ENCODE measurements around the gene RRAGA. TPM values are rescaled to one million over a fixed set of nuclear protein-coding genes. Genes with fewer than 3 reads are reported as not detected.
"Not testable (repeated sequence)": the region's sequence is repeated elsewhere in the genome, so short reads cannot be mapped to it uniquely, and the experiment has no call there.

The RRAGA gene, protein sequence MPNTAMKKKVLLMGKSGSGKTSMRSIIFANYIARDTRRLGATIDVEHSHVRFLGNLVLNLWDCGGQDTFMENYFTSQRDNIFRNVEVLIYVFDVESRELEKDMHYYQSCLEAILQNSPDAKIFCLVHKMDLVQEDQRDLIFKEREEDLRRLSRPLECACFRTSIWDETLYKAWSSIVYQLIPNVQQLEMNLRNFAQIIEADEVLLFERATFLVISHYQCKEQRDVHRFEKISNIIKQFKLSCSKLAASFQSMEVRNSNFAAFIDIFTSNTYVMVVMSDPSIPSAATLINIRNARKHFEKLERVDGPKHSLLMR
- total RNA-seq: 70.7 TPM
- long read RNA-seq, transcript RRAGA-201 (1 exons, 1,589 nt): major isoform, 206 of 206 reads
- long read RNA-seq, partial matches to known transcripts: 0 of 206 reads
- long read RNA-seq, other reads (novel, unspliced or antisense): 0 of 206 reads

DNA sequence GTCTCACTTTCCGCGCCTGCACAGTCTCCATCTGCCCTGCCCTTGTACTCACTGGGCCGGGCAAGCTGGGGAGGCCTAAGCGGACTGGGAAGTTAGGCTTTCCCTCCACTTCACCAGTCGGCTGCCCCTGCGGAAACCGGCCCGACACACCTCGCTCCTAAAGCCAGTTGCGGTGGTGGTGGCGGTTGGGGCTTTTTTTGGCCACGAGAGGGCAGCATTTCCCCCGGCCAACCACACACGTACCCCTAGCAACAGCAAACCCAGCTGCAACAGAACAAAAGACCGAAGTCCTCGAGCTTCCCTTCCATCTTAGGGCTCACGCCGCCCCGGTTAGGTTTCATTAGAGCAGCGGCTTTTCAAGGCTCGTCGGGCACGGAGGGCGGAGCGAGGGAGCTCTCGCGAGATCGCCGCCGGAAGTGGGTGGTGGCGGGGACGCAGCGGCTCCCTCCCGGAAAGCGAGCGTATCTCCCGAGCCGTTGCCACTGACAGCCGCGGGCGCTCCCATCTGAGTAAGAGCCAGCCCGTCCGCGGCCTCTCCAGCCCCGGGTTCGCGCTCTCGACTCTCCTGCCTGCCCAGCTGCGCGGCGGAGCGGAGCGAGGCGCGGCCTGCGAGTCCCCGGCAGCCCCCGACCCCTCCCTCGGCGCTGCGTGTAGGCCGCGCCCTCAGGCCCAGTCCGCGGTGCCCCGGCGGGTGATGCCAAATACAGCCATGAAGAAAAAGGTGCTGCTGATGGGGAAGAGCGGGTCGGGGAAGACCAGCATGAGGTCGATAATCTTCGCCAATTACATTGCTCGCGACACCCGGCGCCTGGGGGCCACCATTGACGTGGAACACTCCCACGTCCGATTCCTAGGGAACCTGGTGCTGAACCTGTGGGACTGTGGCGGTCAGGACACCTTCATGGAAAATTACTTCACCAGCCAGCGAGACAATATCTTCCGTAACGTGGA is at the start of gene RRAGA:
Gene RRAGA (plus strand): TSS at position 462 of the 951 bp plus-strand sequence. CDS start 233 bp downstream, at position 695.
- intact Hi-C loops (cut with micrococcal nuclease): no loop called here
- ATAC-seq (peak; percentile 97), DNase-seq (peak; percentile 96)

- intact Hi-C loops (cut with micrococcal nuclease): no loop called here
- ATAC-seq (no peak), DNase-seq (no peak)
Observed at GRCh38 chr9:19000133-19000532, 49.1 kb upstream of the RRAGA start.

GRCh38 chr9:19009391-19009965 is 39.7 kb upstream of the RRAGA start:
- no peak for DNase-seq
- intact Hi-C loops (cut with micrococcal nuclease): no loop called here
- ATAC-seq: no peak

GRCh38 chr9:19018201-19018600 is 31.0 kb upstream of the RRAGA start:
- DNase-seq (no peak), ATAC-seq (no peak)
- intact Hi-C loops (cut with micrococcal nuclease): no loop called here

- intact Hi-C loops (cut with micrococcal nuclease): loop anchor here (10.0 kb wide), 1 partner anchor 576 kb away; no protein-coding TSS in a partner anchor
- no peak for ATAC-seq
- DNase-seq: no peak
Observed at GRCh38 chr9:19020886-19021455, 28.3 kb upstream of the RRAGA start.

DNA sequence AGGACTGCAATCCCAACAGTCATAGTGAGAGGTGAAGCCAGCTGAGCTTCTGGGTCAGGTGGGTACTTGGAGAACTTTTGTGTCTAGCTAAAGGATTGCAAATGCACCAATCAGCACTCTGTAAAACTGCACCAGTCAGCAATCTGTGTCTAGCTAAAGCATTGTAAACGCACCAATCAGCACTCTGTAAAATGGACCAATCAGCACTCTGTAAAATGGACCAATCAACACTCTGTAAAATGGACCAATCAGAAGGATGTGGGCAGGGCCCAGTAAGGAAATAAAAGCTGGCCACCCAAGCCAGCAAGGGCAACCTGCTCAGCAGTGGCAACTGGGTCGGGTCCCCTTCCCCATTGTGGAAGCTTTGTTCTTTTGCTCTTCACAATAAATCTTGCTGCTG is 27.6 kb upstream of the RRAGA start:
- not testable (repeated sequence) for DNase-seq, ATAC-seq
- intact Hi-C loops (cut with micrococcal nuclease): loop anchor here (10.0 kb wide), 1 partner anchor 577 kb away; no protein-coding TSS in a partner anchor

- ATAC-seq (no peak), DNase-seq (no peak)
- intact Hi-C loops (cut with micrococcal nuclease): loop anchor here (10.0 kb wide), 1 partner anchor 577 kb away; no protein-coding TSS in a partner anchor
Observed at GRCh38 chr9:19022206-19022605, 27.0 kb upstream of the RRAGA start.

- intact Hi-C loops (cut with micrococcal nuclease): loop anchor here (10.0 kb wide), 1 partner anchor 578 kb away; no protein-coding TSS in a partner anchor
- no peak for ATAC-seq
Observed at GRCh38 chr9:19023078-19023477, 26.1 kb upstream of the RRAGA start.

DNA sequence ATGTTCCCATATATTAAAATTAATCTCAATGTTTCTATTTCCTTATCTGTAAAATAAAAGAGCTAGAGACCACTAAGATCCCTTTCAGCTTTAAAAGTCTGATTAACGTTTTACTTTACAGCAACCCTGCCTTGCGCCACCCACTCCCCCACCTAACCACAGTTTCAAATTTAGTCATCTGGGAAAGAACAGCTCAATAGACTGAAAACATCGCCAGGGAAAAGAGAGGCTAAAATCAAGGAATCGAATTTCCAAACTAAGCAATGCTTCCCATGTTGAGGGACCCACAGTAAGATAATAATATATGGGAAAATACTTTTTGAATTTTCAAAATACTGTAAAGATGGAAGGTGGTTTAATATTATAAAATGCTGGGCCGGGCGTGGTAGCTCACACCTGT is 22.9 kb upstream of the RRAGA start:
- no peak for ATAC-seq
- no peak for DNase-seq
- intact Hi-C loops (cut with micrococcal nuclease): loop anchor here (5.0 to 10.0 kb wide), 2 partner anchors 582 to 769 kb away; no protein-coding TSS in a partner anchor

More at GRCh38 chr9:19023078-19023477, 26.1 kb upstream of the RRAGA start:
- DNase-seq: no peak

GRCh38 chr9:19027825-19028224 is 21.4 kb upstream of the RRAGA start:
- DNase-seq (no peak), ATAC-seq (no peak)
- intact Hi-C loops (cut with micrococcal nuclease): loop anchor here (5.0 to 10.0 kb wide), 2 partner anchors 583 to 771 kb away; no protein-coding TSS in a partner anchor

- DNase-seq (peak; percentile 46), ATAC-seq (peak; percentile 68)
- intact Hi-C loops (cut with micrococcal nuclease): loop anchor here (5.0 to 10.0 kb wide), 2 partner anchors 584 to 772 kb away; no protein-coding TSS in a partner anchor
Observed at GRCh38 chr9:19028835-19029451, 20.3 kb upstream of the RRAGA start.

- ATAC-seq (no peak), DNase-seq (no peak)
- intact Hi-C loops (cut with micrococcal nuclease): no loop called here
Observed at GRCh38 chr9:19030899-19031298, 18.3 kb upstream of the RRAGA start.

- DNase-seq: no peak
- ATAC-seq: no peak
- intact Hi-C loops (cut with micrococcal nuclease): no loop called here
Observed at GRCh38 chr9:19032406-19032805, 16.8 kb upstream of the RRAGA start.

DNA sequence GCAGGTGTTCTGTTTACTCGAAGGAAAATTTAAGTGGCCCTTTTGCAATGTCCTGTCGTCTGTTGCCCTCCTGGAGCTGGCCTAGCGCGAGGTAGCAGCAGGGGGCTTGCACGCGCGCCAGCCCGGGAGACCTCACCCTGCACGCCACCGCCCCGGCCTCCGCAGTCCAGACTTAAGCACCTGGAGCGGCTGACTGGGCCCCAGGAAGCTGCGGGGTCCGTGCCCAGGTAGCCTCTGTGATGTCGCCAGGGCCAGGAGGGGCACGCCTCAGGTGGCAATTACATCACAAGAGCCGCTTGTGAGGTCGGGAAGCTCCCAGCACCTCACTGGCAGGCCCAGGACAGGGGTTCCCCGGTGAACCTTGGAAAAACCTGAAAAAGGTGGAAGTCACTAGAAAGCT is 16.2 kb upstream of the RRAGA start, which contains the start of gene SAXO1:
Gene SAXO1 (minus strand): TSS at position 195 of the 400 bp plus-strand sequence. CDS start 301 bp downstream, outside the sequence.
- intact Hi-C loops (cut with micrococcal nuclease): no loop called here
- ATAC-seq: no peak
- DNase-seq: no peak

DNA sequence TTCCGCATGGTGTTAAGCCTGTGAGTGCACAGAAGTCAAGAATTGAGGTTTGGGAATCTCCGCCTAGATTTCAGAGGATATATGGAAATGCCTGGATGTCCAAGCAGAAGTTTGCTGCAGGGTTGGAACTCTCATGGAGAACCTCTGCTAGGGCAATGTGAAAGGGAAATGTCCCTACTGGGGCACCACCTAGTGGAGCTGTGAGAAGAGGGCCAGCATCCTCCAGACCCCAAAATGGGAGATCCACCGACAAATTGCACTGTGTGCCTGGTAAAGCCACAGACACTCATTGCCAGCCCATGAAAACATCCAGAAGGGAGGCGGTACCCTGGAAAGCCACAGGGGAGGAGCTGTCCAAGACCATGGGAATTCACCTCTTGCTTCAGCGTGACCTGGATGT is 12.6 kb upstream of the RRAGA start:
- intact Hi-C loops (cut with micrococcal nuclease): no loop called here
- DNase-seq (no peak), ATAC-seq (no peak)

- DNase-seq (no peak), ATAC-seq (peak; percentile 6)
- intact Hi-C loops (cut with micrococcal nuclease): loop anchor here (2.0 kb wide), 1 partner anchor 39 kb away; no protein-coding TSS in a partner anchor
Observed at GRCh38 chr9:19049917-19050636, 850 bp downstream of the RRAGA start.
